Ramos (cell line): Measurements from ENCODE around the gene NR1H4.
"Not testable (repeated sequence)": the region's sequence is repeated elsewhere in the genome, so short reads cannot be mapped to it uniquely, and the experiment has no call there.

Experiments
- in situ Hi-C: fragments of 300-500 bp; cut with MboI; formaldehyde crosslinking; loops from one replicate; pipeline ENCODE4 v1.14.3; 2022; ENCODE audit warnings: low sequenced_read_pairs; ENCODE audit not compliant: unreplicated experiment

NR1H4 gene

DNA sequence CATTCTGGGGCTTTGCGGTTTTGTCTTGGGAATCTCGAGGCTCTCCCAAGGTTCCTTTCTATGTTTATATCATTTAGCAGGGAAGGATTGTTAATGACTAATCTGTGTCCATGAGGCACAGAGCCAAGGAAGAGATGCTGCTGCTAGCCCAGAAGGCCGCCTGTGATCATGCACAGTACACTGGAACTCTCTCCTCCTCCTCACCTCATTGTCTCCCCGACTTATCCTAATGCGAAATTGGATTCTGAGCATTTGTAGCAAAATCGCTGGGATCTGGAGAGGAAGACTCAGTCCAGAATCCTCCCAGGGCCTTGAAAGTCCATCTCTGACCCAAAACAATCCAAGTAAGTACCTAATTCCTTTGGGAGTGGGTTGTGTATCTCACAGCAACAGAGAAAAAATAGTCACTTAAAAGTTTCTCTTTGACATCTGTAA is at the start of gene NR1H4:
Gene NR1H4 (plus strand): TSS at position 151 of the 435 bp plus-strand sequence. CDS start 19,458 bp downstream, outside the sequence.
- in situ Hi-C loops = no loop called here

DNA sequence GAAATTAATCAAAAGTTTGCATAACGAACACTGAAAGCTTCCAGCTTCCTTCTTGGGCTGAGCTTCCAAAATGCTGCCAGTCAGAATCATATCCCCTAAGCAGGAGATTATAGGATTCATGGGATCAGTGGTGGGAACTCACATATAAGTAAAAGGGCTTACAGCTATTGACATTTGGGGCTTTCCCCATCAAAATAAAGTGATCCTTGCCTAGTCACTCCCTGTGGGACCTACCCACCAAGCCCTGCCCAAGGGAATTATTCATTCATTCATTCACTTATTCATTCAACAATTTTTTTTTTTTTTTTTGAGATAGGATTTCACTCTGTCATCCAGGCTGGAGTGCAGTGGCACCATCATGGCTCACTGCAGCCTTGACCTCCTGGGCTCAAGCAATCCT is 47.5 kb upstream of the NR1H4 start:
- in situ Hi-C loops = no loop called here

DNA sequence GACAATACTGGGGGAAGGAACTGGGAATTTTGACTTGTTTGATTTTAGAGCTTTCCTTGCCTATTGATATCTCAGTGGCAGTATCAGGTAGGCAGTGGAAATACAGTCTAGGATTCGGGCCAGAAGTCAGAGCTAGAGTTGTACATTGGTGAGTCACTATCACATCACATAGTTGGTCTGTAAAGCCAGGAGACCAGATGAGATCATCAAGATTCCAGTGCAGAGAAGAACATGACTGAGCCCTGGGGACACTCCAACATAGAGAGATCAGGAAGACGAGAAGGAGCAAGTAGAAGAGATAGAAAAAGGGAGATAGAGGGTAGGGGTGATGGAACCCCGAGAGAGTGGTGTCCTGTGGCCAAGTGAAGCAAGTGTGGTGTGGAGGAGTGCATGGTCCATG is 46.6 kb upstream of the NR1H4 start:
- in situ Hi-C loops = no loop called here

DNA sequence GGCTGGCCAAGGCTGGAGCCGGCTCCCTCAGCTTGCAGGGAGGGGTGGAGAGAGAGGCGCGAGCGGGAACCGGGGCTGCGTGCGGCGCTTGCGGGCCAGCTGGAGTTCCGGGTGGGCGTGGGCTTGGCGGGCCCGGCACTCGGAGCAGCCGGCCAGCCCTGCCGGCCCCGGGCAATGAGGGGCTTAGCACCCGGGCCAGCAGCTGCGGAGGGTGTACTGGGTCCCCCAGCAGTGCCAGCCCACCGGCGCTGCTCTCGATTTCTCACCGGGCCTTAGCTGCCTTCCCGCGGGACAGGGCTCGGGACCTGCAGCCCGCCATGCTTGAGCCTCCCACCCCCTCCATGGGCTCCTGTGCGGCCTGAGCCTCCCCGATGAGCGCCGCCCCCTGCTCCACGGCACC is 43.4 kb upstream of the NR1H4 start:
- in situ Hi-C loops = not testable (repeated sequence)

DNA sequence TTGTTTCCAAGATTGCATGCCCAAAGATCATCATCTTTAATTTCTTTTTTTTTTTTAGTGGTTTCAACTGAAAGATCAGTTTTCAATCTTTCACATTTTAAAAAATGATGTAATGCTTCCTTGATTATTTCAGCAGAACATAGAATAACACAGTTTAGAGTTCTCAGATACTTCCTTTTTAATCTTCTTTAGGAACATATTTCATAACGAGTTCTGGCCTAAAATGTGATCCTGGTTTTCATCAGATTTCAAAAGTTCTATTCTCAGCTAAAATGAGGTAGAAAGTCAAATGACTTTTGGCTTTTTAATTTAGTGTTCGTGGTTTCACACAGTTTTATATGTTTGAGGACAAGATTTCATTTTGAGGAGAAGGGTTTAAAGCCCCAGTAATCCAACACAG is 40.0 kb upstream of the NR1H4 start:
- in situ Hi-C loops = no loop called here

DNA sequence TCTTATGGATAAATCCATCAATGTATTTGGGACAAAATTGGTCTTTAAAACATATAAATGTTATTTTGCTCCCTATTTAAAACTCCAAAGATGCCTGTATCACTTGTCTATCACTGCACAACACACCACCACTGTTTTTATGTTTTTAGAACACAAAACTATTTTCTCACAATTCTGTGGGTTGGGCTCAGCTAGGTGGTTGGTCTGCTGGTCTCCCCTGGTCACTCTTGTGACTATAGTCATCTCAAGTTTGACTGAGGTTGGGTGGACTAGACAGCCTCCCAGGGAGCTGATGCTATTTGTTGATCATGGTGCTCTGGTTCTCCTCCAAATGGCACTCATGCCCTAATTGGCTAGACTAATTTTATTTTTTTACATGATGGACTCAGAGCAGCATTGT is 39.5 kb upstream of the NR1H4 start:
- in situ Hi-C loops = no loop called here

DNA sequence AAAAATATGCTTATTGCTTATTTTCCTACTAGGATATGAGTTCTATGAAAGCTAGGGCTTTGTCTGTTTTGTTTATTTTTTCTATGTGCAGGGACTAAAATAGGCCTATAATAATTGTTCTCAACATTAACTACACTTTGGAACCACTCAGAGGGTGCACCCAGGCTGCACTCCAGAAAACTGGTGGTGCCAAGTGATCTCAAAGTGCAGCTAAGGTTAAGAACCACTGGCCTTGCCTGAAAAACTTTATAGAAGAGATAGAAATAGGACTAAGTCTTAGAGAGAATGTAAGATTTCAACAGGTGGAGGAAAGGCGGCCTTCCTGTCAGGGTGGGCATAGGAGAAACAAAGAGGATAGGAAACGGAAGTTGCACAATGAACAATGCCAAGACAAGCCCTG is 37.7 kb upstream of the NR1H4 start:
- in situ Hi-C loops = no loop called here

DNA sequence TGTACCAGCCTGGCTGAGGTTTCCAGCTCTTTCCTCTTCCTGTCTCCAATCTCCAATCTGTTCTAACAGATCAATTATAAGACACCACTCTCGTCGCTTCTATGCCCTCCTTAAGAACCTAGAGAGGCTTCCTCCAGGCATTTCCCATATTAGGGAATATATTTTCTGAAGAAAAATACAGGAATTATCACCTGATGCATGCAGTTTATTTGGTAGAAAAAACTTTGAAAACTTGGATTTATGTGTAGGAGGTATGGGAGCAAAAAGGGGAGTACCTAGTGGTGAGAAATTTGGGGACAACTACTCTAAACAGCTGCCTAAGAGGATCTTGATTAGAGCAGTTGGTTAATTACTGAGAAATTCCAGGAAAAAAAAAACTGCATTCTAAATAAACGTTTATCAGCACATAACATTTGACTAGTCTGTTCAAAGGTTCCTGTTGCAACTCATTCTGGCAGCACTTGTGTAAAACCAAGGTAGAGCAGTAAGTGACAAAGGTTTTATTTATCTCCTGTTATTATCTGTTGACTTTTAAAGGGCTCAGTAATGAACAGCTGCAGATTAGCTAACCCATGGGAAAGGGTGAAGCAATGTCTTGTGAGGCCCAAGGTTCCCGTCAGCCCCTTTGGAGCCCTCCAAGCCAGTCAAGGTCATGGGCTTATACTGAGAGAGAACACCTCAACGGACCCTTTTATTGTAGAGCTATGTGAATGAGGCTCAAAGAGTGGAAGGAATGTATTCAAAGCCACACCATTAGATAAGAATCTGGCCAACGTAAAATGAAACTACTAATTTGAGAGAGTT is 36.4 kb upstream of the NR1H4 start:
- in situ Hi-C loops = no loop called here

DNA sequence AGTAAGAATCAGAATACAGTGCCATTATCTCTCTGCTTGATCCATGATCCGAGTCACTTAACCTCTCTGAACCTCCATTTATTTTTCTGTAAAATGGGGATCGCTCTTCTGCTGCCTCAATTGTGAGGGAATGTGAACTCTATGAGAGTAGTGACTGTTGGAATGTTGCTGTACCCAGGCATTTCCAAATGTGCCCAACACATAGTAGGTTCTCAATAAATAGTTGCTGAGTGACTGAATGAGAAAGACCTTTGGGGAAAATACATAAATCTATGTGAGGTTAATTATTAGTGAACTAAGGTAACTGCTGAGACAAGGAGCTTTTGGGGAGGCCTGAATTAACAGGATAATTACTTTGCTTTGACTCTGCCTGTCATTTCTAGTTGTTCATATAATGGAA is 33.9 kb upstream of the NR1H4 start:
- in situ Hi-C loops = no loop called here

DNA sequence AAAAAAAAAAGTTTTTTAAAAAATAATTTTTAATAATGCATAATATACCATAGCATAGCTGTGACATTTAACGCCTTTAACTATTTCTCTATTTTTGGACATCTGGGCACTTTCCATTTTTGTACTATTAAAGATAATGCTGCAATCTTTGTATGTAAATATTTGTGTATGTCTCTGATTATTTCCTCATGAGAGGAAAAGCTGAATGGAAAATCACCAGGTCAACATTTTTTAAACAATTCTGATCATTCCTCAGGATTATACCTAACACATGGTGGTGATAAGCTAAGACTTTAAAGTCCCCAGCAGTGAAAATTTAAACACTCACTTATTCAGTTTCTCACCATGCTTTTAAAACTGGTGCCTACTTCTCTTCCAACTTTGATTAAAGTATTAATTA is 31.3 kb upstream of the NR1H4 start:
- in situ Hi-C loops = no loop called here

DNA sequence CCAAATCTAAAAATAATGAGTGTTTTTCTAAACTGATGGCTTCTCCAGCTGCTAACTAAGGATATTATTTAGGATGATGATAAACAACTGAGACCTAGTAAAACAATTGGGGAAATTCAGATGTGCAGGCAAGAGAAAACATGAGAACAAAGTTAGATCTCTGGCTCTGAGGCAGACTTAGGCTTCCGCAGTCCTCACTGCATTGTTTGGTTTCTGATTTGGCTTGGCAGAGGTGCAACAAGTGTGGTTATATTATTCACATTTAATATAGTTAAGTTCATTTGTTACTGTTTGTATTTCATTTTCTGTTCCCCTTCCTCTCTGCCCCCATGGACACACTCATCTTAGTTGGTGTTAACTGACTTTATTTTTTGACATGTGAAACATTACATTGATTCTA is 30.2 kb upstream of the NR1H4 start:
- in situ Hi-C loops = no loop called here

DNA sequence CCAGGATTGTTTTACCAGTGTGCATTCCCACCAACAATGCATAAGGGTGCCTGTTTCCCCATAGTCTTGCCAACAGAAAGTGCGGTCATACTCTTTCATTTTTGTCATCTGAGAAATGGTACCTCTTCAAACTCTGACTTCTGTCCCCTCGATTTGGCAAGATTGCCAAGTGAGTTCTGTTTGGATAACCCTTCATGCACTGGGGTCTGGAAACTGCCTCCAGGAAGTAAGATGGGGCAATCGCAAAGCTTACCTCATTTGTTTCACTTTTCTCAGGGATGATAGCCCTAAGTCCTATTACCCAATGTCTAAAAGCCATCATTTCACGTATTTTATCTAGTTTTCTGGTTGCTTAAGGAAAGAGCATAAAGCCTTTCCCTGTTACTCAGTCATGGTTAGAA is 28.6 kb upstream of the NR1H4 start:
- in situ Hi-C loops = no loop called here

DNA sequence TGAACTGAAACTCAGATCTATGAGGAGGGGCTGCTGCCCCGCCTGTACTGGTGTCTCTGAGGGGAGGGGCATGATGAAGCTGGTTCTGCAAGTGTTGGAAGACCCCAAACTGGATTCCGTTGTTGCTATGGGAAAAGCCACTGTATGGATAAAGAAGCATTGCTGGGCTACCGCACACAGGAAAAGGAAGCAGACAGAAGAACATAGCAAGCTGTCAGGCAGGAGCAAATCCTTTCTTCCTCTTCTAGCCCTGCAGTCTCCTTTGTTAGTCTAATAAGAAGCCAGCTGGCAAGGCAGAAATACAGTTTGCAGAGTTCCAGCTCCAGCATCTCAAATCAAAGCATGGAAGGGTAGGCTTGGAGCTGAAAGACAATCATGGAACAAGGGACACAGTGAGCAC is 26.3 kb upstream of the NR1H4 start:
- in situ Hi-C loops = no loop called here

DNA sequence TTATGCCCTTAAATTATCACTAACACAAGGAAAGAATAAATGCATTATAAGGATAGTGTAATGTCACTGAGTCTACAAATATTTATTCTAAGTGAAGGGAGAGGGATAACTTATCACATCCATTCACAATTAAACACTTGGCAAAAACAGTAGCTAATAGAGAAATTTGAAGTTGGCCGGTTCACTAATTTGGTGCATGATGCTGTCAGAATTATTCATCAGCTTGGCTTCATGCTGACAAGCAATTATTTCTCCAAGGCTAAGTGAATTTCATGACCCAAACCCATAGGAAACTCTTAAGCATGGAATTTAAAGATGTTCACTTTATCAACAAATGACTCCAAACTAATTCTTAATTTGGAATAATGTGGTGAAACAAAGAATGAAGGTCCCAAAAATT is 25.0 kb upstream of the NR1H4 start:
- in situ Hi-C loops = no loop called here

DNA sequence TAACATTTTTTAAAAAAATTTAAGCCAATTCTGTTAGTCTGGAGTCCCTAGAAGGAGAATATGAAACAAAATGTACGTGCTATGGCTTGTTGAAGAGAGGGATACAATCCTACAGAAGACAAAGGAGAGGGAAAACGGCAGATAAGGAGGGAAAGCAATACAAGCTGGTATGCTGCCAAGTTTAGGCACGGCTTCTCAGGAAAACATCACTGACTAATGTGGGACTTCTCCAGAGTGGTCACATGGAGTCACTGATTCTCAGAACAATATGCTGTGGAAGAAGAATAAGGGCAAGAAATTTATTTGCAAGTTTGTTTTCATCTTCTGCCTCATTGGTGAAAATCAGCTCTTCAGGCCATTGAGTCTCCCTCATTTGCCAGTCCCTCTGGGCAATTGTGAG is 22.9 kb upstream of the NR1H4 start:
- in situ Hi-C loops = no loop called here

DNA sequence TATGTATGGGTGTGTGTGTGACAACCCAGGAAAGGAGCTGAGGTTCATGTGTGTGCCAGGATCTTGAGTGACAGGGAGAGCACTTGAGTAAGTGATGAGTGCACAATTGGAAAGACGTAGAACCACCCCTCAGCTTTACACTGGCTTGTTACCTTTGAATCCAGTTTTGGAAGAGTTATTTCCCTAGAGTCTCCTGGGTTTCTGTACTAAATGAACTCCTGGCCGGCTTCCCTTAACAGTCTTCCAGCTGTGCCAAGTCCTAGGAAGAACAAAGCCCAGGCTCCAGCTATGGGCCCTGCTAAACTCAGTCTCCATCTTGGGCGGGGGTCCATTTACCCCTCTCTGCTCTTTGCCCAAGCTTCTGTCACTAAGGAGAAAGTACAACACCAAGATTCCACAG is 19.7 kb upstream of the NR1H4 start:
- in situ Hi-C loops = no loop called here

DNA sequence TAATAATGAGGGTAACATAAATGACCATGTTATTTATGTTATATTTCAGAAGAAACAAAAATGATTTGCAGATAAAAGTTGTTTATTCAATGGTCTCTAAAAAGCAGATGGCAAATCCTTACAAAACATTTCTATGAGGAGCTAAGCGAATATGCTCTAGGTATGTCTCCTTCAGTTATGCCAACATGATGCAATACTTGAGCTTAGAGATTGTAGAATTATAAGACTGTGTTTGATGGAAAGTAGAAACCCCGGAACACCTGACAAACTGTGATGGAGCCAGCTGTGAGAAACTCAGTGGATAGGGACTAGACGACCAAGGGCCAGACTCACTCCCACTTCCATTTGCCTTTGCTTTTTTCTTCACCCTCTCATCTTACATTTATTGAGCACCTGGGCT is 17.8 kb upstream of the NR1H4 start:
- in situ Hi-C loops = no loop called here

DNA sequence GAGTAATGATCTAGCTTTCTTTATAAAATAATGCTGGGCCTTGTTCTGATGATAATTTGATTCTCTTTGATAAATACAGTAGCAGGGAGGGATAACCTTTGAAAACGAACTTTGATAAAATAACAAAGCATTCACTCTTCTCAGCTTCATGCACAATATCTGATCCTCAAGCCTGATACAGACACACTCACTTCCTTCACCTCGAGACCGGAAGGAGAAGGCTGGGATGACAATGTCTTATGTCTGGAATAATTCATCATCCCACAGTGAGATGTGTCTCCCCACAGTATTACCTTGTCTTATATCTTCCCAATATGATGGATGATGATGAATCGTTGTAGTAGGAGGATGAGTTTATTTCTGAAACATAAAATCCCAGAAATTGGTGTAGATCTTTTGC is 15.5 kb upstream of the NR1H4 start:
- in situ Hi-C loops = no loop called here

DNA sequence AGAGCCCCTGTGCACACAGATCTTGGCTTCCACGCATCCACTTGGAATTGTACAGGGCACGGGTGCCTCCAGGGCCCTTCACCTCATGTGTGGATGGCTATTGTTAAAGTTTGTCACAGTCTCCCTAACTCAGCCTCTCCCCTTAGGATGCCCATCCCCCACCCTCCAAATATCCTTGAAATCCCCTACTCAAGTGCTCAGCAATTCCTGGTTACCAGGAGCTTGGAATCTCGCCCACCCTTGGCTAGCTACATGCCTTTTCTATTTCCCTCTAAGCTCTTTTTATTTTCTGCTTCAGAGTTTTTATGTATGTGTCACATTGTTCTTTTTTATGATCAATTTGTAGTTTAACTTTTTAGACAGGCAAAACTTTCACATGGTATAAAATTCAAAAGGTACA is 13.0 kb upstream of the NR1H4 start:
- in situ Hi-C loops = no loop called here

DNA sequence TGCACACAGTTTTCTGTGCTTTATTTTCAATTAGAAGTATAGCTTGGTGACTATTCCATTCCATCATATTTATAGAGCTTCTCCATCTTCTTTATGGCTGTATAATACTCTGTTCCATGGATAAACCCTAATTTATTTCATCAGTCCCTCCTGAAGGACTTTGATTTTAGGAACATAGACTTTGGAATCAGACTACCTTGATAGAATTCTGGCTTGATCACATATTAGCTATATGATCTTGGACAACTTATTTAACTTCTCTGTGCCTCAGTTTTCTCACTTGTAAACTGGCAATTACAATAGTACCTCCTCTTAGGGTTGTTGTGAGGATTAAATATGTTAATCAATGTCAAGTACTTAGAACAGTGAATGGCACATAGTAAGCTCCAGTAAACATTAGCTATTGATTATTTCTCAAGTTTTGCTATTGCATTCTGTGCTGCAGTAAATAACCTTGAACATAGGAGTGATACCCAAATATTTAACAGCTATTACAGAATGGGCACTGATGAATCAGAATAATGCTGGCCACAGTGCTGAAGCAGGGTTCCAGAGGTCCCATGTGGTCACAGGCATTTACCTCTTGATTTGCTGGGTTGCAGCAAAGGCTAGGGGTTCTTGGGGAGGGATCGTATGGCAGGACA is 12.2 kb upstream of the NR1H4 start:
- in situ Hi-C loops = no loop called here

DNA sequence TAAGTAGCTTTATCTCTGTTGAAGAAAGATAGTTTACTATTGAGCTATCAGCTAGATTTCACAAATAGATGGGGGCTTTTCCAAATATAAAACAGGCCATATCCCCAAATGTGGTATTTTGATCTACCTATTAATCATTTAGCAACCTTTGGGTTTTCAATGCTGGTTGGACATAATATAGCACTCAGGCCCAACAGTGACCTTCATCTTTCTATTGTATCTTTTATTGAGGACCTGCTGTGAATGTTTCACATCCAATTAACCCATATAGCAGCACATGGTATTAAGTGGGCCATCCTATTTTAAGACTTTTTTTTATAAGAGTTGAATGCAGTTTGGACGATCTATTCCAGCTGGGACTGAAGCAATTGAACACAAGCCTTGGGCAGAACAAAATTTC is 10.0 kb upstream of the NR1H4 start:
- in situ Hi-C loops = no loop called here

DNA sequence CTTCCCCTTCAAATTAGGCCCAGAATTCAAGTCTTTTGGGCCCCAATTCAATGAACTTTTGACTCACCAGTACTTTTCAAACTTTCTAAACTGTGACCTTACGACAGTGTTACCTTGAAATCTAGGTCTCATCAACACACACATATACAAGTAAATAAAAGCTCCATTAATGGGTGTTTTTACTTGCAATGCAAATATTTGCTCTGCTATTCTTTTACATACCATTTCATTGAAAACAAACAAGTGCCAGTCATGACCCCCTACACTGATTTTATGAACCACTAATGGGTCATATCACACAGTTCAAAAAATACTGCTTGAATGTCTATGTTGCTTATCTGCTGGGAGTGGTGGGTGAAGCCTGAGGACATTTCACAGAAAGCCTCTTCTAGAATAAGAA is 9.1 kb upstream of the NR1H4 start:
- in situ Hi-C loops = no loop called here
